GM23338 (cell line): ENCODE data around the gene UNKL. TPM values are rescaled to one million over a fixed set of nuclear protein-coding genes. Genes with fewer than 3 reads are reported as not detected.
A peak's percentile ranks its signal among the peaks of the same experiment; 100 is the strongest.

Source experiments
- ATAC-seq: fragments of 200-7000 bp; cut with Tn5 transposase; 3 replicates; pipeline ENCODE4 v1.9.1; 2020
- DNase-seq: peaks from one replicate; pipeline ENCODE4 v3.0.0-alpha.2; 2015; ENCODE audit warnings: low spot score
- H2AFZ ChIP-seq: fragments of 200-600 bp; sonication (generic); 2 replicates; pipeline ENCODE4 v1.8.0; 2016; ENCODE audit warnings: antibody characterized with exemption, mild to moderate bottlenecking, moderate library complexity
- H3F3A ChIP-seq: fragments of 200-600 bp; sonication (generic); replicated peaks from 2 replicates; pipeline ENCODE4 v1.8.0; 2017; ENCODE audit warnings: antibody characterized with exemption, mixed run types, low read depth
- H3K27ac ChIP-seq: fragments of 200-600 bp; sonication (generic); 2 replicates; pipeline ENCODE4 v1.6.1; 2016; ENCODE audit warnings: low read depth
- H3K27me3 ChIP-seq: fragments of 200-600 bp; sonication (generic); 2 replicates; pipeline ENCODE4 v1.8.0; 2016; ENCODE audit warnings: mild to moderate bottlenecking, mixed run types, moderate library complexity; ENCODE audit not compliant: insufficient read depth
- H3K36me3 ChIP-seq: fragments of 200-600 bp; sonication (generic); 2 replicates; pipeline ENCODE4 v1.8.0; 2016; ENCODE audit warnings: mild to moderate bottlenecking; ENCODE audit not compliant: insufficient read depth
- H3K4me1 ChIP-seq: fragments of 200-600 bp; sonication (generic); 2 replicates; pipeline ENCODE4 v1.8.0; 2016; ENCODE audit warnings: mild to moderate bottlenecking, moderate library complexity; ENCODE audit not compliant: insufficient read depth
- H3K4me2 ChIP-seq: fragments of 200-600 bp; sonication (generic); 2 replicates; pipeline ENCODE4 v1.7.1; 2017; ENCODE audit warnings: mixed run types
- H3K4me3 ChIP-seq: fragments of 200-600 bp; sonication (generic); 2 replicates; pipeline ENCODE4 v1.6.1; 2016; ENCODE audit warnings: mixed run types
- H3K79me2 ChIP-seq: fragments of 200-600 bp; sonication (generic); replicated peaks from 2 replicates; pipeline ENCODE4 v1.8.0; 2017; ENCODE audit warnings: mild to moderate bottlenecking; ENCODE audit not compliant: insufficient read depth
- H3K9me2 ChIP-seq: fragments of 200-600 bp; sonication (generic); 2 replicates; pipeline ENCODE4 v1.8.0; 2017; ENCODE audit not compliant: insufficient read depth
- H4K20me1 ChIP-seq: fragments of 200-600 bp; sonication (generic); replicated peaks from 2 replicates; pipeline ENCODE4 v1.8.0; 2017; ENCODE audit warnings: mild to moderate bottlenecking; ENCODE audit not compliant: insufficient read depth
- H3K27ac Mint-ChIP-seq: 2 replicates; pipeline ENCODE4 v1.8.0; 2020; ENCODE audit warnings: inconsistent platforms, mild to moderate bottlenecking, moderate library complexity, mixed read lengths
- H3K27me3 Mint-ChIP-seq: 3 replicates; pipeline ENCODE4 v1.8.0; 2022; ENCODE audit warnings: low read depth, mild to moderate bottlenecking, moderate library complexity, mixed read lengths, inconsistent platforms; ENCODE audit not compliant: insufficient read depth, poor library complexity
- H3K36me3 Mint-ChIP-seq: 3 replicates; pipeline ENCODE4 v1.8.0; 2021; ENCODE audit warnings: low read depth, mild to moderate bottlenecking, inconsistent platforms, moderate library complexity, mixed read lengths
- H3K4me1 Mint-ChIP-seq: 3 replicates; pipeline ENCODE4 v1.8.0; 2020; ENCODE audit warnings: mild to moderate bottlenecking, inconsistent platforms, mixed read lengths
- H3K4me3 Mint-ChIP-seq: 3 replicates; pipeline ENCODE4 v1.8.0; 2021; ENCODE audit warnings: moderate library complexity, mild to moderate bottlenecking, inconsistent platforms, mixed read lengths
- H3K9me3 Mint-ChIP-seq: 3 replicates; pipeline ENCODE4 v1.8.0; 2020; ENCODE audit warnings: moderate library complexity, mild to moderate bottlenecking, inconsistent platforms, mixed read lengths
- EZH2 ChIP-seq: fragments of 200-600 bp; sonication (generic); IDR thresholded peaks from one replicate; pipeline ENCODE4 v1.8.0; 2017; ENCODE audit warnings: antibody characterized with exemption, mild to moderate bottlenecking, low read depth; ENCODE audit not compliant: unreplicated experiment
- EZH2phosphoT487 ChIP-seq: fragments of 200-600 bp; sonication (generic); IDR thresholded peaks from one replicate; pipeline ENCODE4 v1.8.1; 2018; ENCODE audit warnings: antibody characterized with exemption; ENCODE audit not compliant: unreplicated experiment
- STAT1 ChIP-seq: IDR thresholded peaks from one replicate; pipeline ENCODE4 v1.6.1; 2016; ENCODE audit warnings: antibody characterized with exemption; ENCODE audit not compliant: unreplicated experiment
- ZNF114 ChIP-seq: fragments of 250-450 bp; sonication (Bioruptor Pico); IDR thresholded peaks from 2 replicates; pipeline ENCODE4 v1.5.0; 2020; ENCODE audit warnings: mild to moderate bottlenecking, moderate library complexity
- polyA plus RNA-seq: library from polyadenylated mRNA; unstranded; fragments of >200 nt; fragmentation: Nextera tagmentation; extraction: Ambion mirVana; gene quantifications from 2 replicates; pipeline ENCODE4 v1.2.1, GENCODE V29; 2016
- total RNA-seq: library from RNA; depleted of rRNA; stranded (reverse); fragments of >200 nt; shearing (Covaris generic); gene quantifications from 2 replicates; pipeline ENCODE4 v1.2.3, GENCODE V29; 2014
- TF ChIP-seq, protein P1 (sequence below): IDR thresholded peaks from one replicate; pipeline ENCODE4 v1.6.1; 2018; ENCODE audit warnings: antibody characterized with exemption; ENCODE audit not compliant: unreplicated experiment
- TF ChIP-seq, protein P2 (sequence below): fragments of 250-450 bp; sonication (Bioruptor Pico); IDR thresholded peaks from 2 replicates; pipeline ENCODE4 v1.5.0; 2020; ENCODE audit warnings: mild to moderate bottlenecking, moderate library complexity
- TF ChIP-seq, protein P3 (sequence below), 2 experiments: fragments of 200-600 bp in 1 of 2; sonication (generic) in 1 of 2; conservative IDR thresholded peaks; 2 replicates each; pipeline versions ENCODE4 v1.5.1 to v1.6.1; 2016 to 2017; ENCODE audit warnings: antibody characterized with exemption in 2 of 2, low read depth in 2 of 2, mild to moderate bottlenecking in 2 of 2, moderate library complexity in 1 of 2

The UNKL gene
- total and polyA plus RNA-seq, 2 experiments from 2014 or later: 16.7 to 28.7 TPM

DNA sequence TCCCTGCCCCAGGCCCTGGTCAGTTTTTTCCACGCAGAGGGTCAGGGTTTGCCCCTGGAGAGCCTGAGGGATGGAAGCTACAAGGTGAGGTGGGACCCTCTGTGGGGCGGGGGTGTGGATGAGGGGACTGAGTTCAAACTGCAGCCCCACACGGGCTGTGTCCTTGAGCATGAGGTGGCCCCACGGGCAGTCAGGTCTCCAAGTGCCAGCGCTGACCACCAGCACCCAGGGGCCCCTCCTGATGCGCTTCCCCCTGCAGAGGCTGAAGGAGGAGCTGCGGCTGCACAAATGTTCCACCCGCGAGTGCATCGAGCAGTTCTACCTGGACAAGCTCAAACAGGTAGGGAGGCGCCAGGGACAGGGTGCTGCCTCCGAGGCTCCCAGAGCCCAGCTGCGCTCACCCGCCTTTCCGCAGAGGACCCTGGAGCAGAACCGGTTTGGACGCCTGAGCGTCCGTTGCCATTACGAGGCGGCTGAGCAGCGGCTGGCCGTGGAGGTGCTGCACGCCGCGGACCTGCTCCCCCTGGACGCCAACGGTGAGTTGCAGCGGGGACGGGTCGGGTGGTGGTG is 67.1 kb downstream of the UNKL start (continued):
- TF ChIP-seq, protein P1, sequence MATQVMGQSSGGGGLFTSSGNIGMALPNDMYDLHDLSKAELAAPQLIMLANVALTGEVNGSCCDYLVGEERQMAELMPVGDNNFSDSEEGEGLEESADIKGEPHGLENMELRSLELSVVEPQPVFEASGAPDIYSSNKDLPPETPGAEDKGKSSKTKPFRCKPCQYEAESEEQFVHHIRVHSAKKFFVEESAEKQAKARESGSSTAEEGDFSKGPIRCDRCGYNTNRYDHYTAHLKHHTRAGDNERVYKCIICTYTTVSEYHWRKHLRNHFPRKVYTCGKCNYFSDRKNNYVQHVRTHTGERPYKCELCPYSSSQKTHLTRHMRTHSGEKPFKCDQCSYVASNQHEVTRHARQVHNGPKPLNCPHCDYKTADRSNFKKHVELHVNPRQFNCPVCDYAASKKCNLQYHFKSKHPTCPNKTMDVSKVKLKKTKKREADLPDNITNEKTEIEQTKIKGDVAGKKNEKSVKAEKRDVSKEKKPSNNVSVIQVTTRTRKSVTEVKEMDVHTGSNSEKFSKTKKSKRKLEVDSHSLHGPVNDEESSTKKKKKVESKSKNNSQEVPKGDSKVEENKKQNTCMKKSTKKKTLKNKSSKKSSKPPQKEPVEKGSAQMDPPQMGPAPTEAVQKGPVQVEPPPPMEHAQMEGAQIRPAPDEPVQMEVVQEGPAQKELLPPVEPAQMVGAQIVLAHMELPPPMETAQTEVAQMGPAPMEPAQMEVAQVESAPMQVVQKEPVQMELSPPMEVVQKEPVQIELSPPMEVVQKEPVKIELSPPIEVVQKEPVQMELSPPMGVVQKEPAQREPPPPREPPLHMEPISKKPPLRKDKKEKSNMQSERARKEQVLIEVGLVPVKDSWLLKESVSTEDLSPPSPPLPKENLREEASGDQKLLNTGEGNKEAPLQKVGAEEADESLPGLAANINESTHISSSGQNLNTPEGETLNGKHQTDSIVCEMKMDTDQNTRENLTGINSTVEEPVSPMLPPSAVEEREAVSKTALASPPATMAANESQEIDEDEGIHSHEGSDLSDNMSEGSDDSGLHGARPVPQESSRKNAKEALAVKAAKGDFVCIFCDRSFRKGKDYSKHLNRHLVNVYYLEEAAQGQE: no peak
- TF ChIP-seq EZH2 (no peak), ZNF114 (no peak), EZH2phosphoT487 (no peak), STAT1 (no peak)

DNA sequence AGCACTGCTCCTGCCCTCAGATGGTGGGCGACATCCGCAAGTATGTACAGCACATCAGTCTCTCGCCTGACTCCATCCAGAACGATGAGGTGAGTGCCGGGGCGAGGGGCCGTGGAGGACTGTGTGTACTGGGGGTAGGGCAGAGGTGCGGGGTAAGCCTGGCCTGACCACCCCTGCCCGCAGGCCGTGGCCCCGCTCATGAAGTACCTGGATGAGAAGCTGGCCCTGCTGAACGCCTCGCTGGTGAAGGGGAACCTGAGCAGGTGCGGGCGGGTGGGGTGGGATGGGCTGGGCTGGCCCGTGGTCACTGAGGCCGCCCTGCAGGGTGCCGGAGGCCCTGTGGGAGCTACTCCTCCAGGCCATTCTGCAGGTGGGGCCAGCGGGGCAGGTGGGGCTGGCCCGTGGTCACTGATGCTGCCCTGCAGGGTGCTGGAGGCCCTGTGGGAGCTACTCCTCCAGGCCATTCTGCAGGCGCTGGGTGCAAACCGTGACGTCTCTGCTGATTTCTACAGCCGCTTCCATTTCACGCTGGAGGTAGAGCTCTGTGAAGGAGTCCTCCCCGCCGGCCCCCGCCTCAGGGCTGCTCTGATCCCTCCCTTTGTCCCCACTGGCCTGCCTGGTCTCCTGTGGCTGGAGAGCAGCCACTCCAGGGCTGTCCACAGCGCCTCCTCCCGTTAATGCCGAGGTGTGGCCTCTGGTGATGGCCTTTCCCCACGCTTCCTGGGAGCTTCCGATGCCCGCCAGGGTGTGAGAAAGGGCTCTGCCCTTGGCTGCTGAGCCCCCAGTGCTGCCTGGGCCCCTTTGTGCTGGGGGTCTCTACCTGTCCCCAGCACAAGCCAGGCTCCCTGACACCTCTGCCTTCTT is 67.8 kb downstream of the UNKL start:
- H4K20me1 ChIP-seq: peaks cover 4% of the 10 kb centered on the region; the same call in 1 of the 2 replicates
- no peak overlapping the region for H2AFZ ChIP-seq
- no peaks in the 10 kb centered on the region; the same call in 2 of the 3 replicates for H3K9me3 Mint-ChIP-seq
- H3K27me3 Mint-ChIP-seq: peaks cover 27% of the 10 kb centered on the region
- no peak overlapping the region for H3K4me3 ChIP-seq
- peaks cover 4% of the 10 kb centered on the region; the same call in 1 of the 3 replicates for H3K36me3 Mint-ChIP-seq
- H3K4me3 Mint-ChIP-seq: no peak overlapping the region
- ATAC-seq (no peak), DNase-seq (no peak)
- 0 out of 2 replicates have a peak, but pooled peaks cover 4% of the 10 kb centered on the region for H3K79me2 ChIP-seq
- no peak overlapping the region for H3K4me2 ChIP-seq
- H3K27me3 ChIP-seq: no peaks in the 10 kb centered on the region
- H3K4me1 ChIP-seq: no peaks in the 10 kb centered on the region; the same call in 1 of the 2 replicates
- H3K27ac ChIP-seq: no peak overlapping the region
- peaks cover 9% of the 10 kb centered on the region; the same call in 2 of the 3 replicates for H3K4me1 Mint-ChIP-seq
- H3F3A ChIP-seq: no peaks in the 10 kb centered on the region
- no peaks in the 10 kb centered on the region for H3K9me2 ChIP-seq
- no peaks in the 10 kb centered on the region; the same call in 1 of the 2 replicates for H3K36me3 ChIP-seq
- TF ChIP-seq, protein P2, sequence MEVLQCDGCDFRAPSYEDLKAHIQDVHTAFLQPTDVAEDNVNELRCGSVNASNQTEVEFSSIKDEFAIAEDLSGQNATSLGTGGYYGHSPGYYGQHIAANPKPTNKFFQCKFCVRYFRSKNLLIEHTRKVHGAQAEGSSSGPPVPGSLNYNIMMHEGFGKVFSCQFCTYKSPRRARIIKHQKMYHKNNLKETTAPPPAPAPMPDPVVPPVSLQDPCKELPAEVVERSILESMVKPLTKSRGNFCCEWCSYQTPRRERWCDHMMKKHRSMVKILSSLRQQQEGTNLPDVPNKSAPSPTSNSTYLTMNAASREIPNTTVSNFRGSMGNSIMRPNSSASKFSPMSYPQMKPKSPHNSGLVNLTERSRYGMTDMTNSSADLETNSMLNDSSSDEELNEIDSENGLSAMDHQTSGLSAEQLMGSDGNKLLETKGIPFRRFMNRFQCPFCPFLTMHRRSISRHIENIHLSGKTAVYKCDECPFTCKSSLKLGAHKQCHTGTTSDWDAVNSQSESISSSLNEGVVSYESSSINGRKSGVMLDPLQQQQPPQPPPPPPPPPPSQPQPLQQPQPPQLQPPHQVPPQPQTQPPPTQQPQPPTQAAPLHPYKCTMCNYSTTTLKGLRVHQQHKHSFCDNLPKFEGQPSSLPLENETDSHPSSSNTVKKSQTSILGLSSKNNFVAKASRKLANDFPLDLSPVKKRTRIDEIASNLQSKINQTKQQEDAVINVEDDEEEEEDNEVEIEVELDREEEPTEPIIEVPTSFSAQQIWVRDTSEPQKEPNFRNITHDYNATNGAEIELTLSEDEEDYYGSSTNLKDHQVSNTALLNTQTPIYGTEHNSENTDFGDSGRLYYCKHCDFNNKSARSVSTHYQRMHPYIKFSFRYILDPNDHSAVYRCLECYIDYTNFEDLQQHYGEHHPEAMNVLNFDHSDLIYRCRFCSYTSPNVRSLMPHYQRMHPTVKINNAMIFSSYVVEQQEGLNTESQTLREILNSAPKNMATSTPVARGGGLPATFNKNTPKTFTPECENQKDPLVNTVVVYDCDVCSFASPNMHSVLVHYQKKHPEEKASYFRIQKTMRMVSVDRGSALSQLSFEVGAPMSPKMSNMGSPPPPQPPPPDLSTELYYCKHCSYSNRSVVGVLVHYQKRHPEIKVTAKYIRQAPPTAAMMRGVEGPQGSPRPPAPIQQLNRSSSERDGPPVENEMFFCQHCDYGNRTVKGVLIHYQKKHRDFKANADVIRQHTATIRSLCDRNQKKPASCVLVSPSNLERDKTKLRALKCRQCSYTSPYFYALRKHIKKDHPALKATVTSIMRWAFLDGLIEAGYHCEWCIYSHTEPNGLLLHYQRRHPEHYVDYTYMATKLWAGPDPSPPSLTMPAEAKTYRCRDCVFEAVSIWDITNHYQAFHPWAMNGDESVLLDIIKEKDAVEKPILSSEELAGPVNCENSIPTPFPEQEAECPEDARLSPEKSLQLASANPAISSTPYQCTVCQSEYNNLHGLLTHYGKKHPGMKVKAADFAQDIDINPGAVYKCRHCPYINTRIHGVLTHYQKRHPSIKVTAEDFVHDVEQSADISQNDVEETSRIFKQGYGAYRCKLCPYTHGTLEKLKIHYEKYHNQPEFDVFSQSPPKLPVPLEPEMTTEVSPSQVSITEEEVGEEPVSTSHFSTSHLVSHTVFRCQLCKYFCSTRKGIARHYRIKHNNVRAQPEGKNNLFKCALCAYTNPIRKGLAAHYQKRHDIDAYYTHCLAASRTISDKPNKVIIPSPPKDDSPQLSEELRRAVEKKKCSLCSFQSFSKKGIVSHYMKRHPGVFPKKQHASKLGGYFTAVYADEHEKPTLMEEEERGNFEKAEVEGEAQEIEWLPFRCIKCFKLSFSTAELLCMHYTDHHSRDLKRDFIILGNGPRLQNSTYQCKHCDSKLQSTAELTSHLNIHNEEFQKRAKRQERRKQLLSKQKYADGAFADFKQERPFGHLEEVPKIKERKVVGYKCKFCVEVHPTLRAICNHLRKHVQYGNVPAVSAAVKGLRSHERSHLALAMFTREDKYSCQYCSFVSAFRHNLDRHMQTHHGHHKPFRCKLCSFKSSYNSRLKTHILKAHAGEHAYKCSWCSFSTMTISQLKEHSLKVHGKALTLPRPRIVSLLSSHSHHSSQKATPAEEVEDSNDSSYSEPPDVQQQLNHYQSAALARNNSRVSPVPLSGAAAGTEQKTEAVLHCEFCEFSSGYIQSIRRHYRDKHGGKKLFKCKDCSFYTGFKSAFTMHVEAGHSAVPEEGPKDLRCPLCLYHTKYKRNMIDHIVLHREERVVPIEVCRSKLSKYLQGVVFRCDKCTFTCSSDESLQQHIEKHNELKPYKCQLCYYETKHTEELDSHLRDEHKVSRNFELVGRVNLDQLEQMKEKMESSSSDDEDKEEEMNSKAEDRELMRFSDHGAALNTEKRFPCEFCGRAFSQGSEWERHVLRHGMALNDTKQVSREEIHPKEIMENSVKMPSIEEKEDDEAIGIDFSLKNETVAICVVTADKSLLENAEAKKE (CRISPR knock-in tag): no peak
- TF ChIP-seq, protein P3, sequence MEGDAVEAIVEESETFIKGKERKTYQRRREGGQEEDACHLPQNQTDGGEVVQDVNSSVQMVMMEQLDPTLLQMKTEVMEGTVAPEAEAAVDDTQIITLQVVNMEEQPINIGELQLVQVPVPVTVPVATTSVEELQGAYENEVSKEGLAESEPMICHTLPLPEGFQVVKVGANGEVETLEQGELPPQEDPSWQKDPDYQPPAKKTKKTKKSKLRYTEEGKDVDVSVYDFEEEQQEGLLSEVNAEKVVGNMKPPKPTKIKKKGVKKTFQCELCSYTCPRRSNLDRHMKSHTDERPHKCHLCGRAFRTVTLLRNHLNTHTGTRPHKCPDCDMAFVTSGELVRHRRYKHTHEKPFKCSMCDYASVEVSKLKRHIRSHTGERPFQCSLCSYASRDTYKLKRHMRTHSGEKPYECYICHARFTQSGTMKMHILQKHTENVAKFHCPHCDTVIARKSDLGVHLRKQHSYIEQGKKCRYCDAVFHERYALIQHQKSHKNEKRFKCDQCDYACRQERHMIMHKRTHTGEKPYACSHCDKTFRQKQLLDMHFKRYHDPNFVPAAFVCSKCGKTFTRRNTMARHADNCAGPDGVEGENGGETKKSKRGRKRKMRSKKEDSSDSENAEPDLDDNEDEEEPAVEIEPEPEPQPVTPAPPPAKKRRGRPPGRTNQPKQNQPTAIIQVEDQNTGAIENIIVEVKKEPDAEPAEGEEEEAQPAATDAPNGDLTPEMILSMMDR (conservative IDR thresholded peaks at IDR 0.05; ENCODE audit: low read depth in 2 of 2): peak in 1 of 2 experiments; percentile 47; a peak in 2 of 4 replicates
- no peak overlapping the region for H3K27ac Mint-ChIP-seq
